ENCODE data around the gene DUSP19.
"Not testable (repeated sequence)": the region's sequence is repeated elsewhere in the genome, so short reads cannot be mapped to it uniquely, and the experiment has no call there.

The DUSP19 gene

DNA sequence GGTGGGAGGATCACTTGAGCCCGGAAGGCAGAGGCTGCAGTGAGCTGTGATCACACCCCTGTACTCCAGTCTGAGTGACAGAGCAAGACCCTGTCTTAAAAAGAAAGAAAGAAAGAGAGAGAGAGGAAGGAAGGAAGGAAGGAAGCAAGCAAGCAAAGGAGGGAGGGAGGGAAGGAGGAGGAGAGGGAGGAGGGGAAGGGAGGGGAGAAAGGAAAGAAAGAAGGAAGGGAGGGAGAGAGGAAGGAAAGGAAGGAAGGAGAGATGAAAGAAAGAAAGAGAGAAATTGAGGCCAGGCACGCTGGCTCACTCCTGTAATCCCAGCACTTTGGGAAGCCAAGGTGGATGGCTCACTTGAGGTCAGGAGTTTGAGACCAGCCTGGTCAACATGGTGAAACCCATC, 37.9 kb upstream of the DUSP19 start (continued):
- TF ChIP-seq BACH2 (CRISPR knock-in tag; IDR thresholded peaks at IDR 0.05; ENCODE audit: borderline replicate concordance): no peak

DNA sequence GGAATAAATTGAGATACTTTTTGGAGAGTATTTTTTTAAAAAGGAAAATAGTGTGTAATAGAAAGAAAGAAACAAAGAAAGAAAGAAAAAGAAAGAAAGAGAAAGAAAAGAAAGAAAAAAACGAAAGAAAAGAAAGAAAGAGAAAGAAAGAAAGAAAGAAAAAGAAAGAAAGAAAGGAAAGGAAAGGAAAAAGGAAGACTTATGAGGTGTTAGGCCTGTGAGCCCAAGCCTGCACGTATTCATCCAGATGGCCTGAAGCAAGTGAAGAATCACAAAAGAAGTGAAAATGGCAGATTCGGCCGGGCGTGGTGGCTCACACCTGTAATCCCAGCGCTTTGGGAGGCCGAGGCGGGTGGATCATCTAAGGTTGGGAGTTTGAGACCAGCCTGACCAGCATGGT, 35.0 kb upstream of the DUSP19 start:
- not testable (repeated sequence) for ATAC-seq

DNA sequence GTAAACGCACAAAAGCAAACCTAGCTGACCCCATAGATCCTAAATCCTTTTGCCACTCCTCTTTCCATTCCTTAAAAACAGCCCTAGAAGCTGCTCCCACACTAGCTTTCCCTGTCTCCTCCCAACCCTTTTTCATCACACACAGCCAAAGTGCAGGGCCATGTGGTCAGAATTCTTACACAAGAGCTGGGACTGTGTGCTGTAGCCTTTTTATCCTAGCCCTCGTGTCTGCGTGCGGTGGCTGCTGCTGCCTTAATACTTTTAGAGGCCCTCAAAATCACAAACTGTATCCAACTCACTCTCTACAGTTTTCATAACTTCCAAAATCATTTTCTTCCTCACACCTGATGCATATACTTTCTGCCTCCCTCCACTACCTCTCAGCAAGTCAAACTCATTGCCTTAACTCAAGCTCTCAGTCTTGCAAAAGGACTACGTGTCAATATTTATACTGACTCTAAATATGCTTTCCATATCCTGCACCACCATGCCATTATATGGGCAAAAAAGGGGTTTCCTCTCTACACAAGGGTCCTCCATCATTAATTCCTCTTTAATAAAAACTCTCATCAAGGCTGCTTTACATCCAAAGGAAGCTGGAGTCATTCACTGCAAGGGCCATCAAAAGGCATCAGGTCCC, 30.9 kb upstream of the DUSP19 start:
- not testable (repeated sequence) for ATAC-seq

DNA sequence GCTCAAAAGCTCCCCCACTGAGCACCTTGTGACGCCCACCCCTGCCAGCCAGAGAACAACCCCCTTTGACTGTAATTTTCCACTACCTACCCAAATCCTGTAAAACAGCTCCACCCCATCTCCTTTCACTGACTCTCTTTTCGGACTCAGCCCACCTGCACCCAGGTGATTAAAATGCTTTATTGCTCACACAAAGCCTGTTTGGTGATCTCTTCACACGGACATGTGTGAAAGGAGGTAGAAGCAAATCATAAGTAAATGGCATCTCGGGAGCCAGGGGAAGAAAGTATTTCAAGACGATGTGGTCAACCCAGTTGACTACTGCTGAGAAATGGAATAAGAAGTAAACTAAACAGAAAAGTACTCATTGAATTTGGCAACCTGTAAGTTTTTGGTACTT, 29.1 kb upstream of the DUSP19 start:
- no peak for ATAC-seq
- TF ChIP-seq, protein P1, sequence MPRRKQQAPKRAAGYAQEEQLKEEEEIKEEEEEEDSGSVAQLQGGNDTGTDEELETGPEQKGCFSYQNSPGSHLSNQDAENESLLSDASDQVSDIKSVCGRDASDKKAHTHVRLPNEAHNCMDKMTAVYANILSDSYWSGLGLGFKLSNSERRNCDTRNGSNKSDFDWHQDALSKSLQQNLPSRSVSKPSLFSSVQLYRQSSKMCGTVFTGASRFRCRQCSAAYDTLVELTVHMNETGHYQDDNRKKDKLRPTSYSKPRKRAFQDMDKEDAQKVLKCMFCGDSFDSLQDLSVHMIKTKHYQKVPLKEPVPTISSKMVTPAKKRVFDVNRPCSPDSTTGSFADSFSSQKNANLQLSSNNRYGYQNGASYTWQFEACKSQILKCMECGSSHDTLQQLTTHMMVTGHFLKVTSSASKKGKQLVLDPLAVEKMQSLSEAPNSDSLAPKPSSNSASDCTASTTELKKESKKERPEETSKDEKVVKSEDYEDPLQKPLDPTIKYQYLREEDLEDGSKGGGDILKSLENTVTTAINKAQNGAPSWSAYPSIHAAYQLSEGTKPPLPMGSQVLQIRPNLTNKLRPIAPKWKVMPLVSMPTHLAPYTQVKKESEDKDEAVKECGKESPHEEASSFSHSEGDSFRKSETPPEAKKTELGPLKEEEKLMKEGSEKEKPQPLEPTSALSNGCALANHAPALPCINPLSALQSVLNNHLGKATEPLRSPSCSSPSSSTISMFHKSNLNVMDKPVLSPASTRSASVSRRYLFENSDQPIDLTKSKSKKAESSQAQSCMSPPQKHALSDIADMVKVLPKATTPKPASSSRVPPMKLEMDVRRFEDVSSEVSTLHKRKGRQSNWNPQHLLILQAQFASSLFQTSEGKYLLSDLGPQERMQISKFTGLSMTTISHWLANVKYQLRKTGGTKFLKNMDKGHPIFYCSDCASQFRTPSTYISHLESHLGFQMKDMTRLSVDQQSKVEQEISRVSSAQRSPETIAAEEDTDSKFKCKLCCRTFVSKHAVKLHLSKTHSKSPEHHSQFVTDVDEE (CRISPR knock-in tag; IDR thresholded peaks at IDR 0.05): no peak
- TF ChIP-seq ISL1 (CRISPR knock-in tag; IDR thresholded peaks at IDR 0.05): no peak

DNA sequence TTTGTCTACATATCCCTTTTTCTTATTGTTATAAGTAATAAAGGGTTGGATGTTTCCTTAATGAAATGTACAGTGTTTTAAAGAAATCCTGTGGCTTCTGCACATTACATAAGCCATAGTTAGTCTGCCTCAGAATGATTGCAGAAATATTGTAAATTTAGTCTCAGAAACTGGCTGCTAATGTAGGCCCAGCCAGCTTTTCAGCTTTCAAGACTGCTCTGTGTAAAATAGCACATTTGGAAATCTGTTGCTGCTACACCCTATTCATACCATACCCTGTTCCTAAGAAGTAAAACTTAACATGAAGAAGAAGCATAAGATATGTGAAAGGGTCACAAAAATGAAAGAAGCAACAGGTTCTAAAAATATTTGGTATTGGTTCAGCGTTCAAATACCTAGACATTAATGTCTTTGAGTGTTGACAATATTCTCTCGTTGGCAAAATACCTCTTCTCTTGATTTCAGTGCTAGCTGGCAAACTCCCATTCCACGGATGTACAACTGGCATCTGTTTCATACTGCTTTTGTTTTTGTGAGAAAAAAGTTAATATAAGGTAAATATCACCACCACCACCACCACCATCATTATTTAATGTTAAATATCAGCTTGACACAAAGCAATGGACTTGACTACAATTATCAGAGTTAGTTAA, 21.1 kb upstream of the DUSP19 start:
- ATAC-seq: no peak
- TF ChIP-seq, protein P1 (CRISPR knock-in tag; IDR thresholded peaks at IDR 0.05): no peak
- TF ChIP-seq, protein P2, sequence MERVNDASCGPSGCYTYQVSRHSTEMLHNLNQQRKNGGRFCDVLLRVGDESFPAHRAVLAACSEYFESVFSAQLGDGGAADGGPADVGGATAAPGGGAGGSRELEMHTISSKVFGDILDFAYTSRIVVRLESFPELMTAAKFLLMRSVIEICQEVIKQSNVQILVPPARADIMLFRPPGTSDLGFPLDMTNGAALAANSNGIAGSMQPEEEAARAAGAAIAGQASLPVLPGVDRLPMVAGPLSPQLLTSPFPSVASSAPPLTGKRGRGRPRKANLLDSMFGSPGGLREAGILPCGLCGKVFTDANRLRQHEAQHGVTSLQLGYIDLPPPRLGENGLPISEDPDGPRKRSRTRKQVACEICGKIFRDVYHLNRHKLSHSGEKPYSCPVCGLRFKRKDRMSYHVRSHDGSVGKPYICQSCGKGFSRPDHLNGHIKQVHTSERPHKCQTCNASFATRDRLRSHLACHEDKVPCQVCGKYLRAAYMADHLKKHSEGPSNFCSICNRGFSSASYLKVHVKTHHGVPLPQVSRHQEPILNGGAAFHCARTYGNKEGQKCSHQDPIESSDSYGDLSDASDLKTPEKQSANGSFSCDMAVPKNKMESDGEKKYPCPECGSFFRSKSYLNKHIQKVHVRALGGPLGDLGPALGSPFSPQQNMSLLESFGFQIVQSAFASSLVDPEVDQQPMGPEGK (CRISPR knock-in tag; IDR thresholded peaks at IDR 0.05; ENCODE audit: borderline replicate concordance): no peak
- TF ChIP-seq ZNF565 (CRISPR knock-in tag; conservative IDR thresholded peaks at IDR 0.05; ENCODE audit: low read depth): no peak
- TF ChIP-seq ZFP30 (CRISPR knock-in tag; IDR thresholded peaks at IDR 0.05): no peak
- TF ChIP-seq ZNF70 (CRISPR knock-in tag; IDR thresholded peaks at IDR 0.05): no peak
- TF ChIP-seq ZNF8 (CRISPR knock-in tag; IDR thresholded peaks at IDR 0.05): no peak
- TF ChIP-seq SNAI2 (CRISPR knock-in tag; IDR thresholded peaks at IDR 0.05): no peak
- no peak for TF ChIP-seq ZFP3 (CRISPR knock-in tag; IDR thresholded peaks at IDR 0.05)
- TF ChIP-seq OSR1 (CRISPR knock-in tag; IDR thresholded peaks at IDR 0.05): no peak

DNA sequence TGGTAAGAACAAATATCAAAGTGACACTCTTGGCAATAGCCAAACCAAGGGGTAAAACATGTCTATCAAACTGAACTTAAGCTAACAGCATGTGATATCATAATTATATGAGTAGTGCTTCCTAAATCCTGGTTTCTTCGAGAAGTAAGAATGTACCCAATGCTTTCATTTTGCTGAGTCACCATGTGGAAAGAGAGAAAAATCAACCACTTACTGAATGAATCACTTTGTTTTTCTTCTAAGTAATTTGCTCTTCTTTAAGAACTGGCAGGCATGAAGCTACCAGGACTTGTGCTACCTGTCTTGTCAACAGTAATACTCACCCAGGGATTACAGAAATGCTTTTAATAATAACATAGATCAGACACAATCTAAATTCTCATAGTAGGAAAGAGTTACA, 19.0 kb upstream of the DUSP19 start:
- TF ChIP-seq PPARA (CRISPR knock-in tag; IDR thresholded peaks at IDR 0.05; ENCODE audit: borderline replicate concordance) (no peak), ISL1 (CRISPR knock-in tag; IDR thresholded peaks at IDR 0.05) (peak; percentile 78), ZNF565 (CRISPR knock-in tag; conservative IDR thresholded peaks at IDR 0.05; ENCODE audit: low read depth) (no peak)
- TF ChIP-seq, protein P1 (CRISPR knock-in tag; IDR thresholded peaks at IDR 0.05): no peak
- ATAC-seq: peak; percentile 81

Data from SK-N-SH treated with all-trans-retinoic acid at 6 μM for 48 hours (cell line).